Sigmoid colon (tissue), 7 donors: ENCODE results near the gene ABHD16B. TPM values are rescaled to one million over a fixed set of nuclear protein-coding genes. Genes with fewer than 3 reads are reported as not detected.

Source experiments
- DNase-seq: peaks from one replicate; pipeline ENCODE4 v3.0.0-alpha.2; 2019
- H3K27ac ChIP-seq, 4 donors: fragments of 200-600 bp; sonication (generic); one replicate each; pipeline ENCODE4 v1.5.1; 2016 to 2019; ENCODE audit warnings: mild to moderate bottlenecking in 1 of 4
- H3K27me3 ChIP-seq, 3 donors: fragments of 200-600 bp; sonication (generic); one replicate each; pipeline ENCODE4 v1.5.1; 2019; ENCODE audit warnings: mild to moderate bottlenecking in 1 of 3
- H3K36me3 ChIP-seq, 4 donors: fragments of 200-600 bp; sonication (generic); one replicate each; pipeline ENCODE4 v1.5.1; 2016 to 2019
- H3K4me1 ChIP-seq, 4 donors: fragments of 200-600 bp; sonication (generic); one replicate each; pipeline ENCODE4 v1.5.1; 2017 to 2019
- H3K4me3 ChIP-seq, 4 donors: fragments of 200-600 bp; sonication (generic); one replicate each; pipeline ENCODE4 v1.5.1; 2017 to 2019; ENCODE audit warnings: mild to moderate bottlenecking in 2 of 4, moderate library complexity in 1 of 4
- H3K9me3 ChIP-seq, 4 donors: fragments of 200-600 bp in 3 of 4; sonication (generic) in 3 of 4; one replicate each; pipeline versions ENCODE4 v1.5.1 to v1.6.1; 2013 to 2019
- EP300 ChIP-seq, 4 donors: sonication (generic); formaldehyde crosslinking; IDR thresholded peaks; one replicate each; pipeline ENCODE4 v1.6.1; 2017; ENCODE audit warnings: antibody characterized with exemption in 4 of 4
- POLR2A ChIP-seq, 2 donors: fragments of 450-650 bp; IDR thresholded peaks; one replicate each; pipeline ENCODE4 v1.6.1; 2016; ENCODE audit warnings: antibody characterized with exemption in 2 of 2, mild to moderate bottlenecking in 2 of 2, moderate library complexity in 2 of 2
- POLR2AphosphoS5 ChIP-seq, 4 donors: sonication (generic); formaldehyde crosslinking; IDR thresholded peaks; one replicate each; pipeline ENCODE4 v1.6.1; 2017; ENCODE audit warnings: antibody characterized with exemption in 4 of 4
- WGBS, 2 donors: extraction: QIAGEN DNeasy Blood & Tissue Kit; methylation state at CpG; one replicate each; pipeline ENCODE4 v1.1.7; 2013; 5-methylcytosine and 5-hydroxymethylcytosine counted together
- intact Hi-C: fragments of 100-400 bp; cut with DNase I; formaldehyde crosslinking; loops from one replicate; pipeline ENCODE4 v1.15.1; 2023
- polyA plus RNA-seq, 3 donors: library from polyadenylated mRNA; stranded (reverse); fragments of 200-250 nt; gene quantifications; one replicate each; pipeline ENCODE4 v1.2.3, GENCODE V29; 2013
- total RNA-seq, 4 donors: library from RNA; depleted of rRNA; stranded (reverse); fragments of >200 nt; gene quantifications; one replicate each; pipeline ENCODE4 v1.1.0, GENCODE V29; 2016
- TF ChIP-seq, protein P1 (sequence below), 4 experiments: fragments of 450-650 bp in 3 of 4; fragments of 200-600 bp in 1 of 4; IDR thresholded peaks; one replicate each; pipeline ENCODE4 v1.5.1; 2016 to 2019; ENCODE audit warnings: antibody characterized with exemption in 4 of 4, mild to moderate bottlenecking in 3 of 4, moderate library complexity in 2 of 4
- donor health status: healthy with polysubstance abuse.
- donor health status: Bipolar disorder and iron deficiency.
- donor health status: healthy.

Gene ABHD16B
- total and polyA plus RNA-seq, 7 donors, result 0.44 TPM; not detected in 6

DNA sequence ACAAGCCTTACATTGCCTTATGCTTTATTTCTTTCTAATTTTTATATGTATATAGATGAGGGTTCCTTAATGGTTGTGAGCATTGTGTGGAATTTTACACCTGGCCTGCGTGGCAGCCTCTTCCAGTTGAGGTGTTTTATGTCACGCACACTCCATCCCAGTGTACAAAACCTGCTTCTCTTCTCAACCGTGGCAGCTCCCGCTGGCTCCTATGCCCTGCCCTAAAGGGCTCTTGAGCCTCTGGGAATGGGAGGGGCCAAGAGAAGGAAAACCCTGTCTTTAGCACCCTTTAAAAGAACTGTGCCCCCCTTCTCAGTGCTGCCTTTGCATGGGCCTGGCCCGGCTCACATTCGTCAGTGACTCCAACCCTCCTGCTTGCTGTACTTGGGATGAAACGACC is 29.3 kb downstream of the ABHD16B start:
- no peaks in the 10 kb centered on the region for H3K27me3 ChIP-seq
- no peaks in the 10 kb centered on the region for H3K9me3 ChIP-seq
- peaks cover 0 to 10% (median 7%) of the 10 kb centered on the region in 4 donors for H3K4me1 ChIP-seq
- no peak overlapping the region for H3K27ac ChIP-seq
- WGBS, 2 donors, result 82 to 85% methylated on average over 7 of the region's 7 CpGs
- H3K36me3 ChIP-seq, result peaks cover 5 to 60% (median 41%) of the 10 kb centered on the region in 4 donors
- no peak overlapping the region for H3K4me3 ChIP-seq
- TF ChIP-seq POLR2AphosphoS5 (IDR thresholded peaks at IDR 0.05), result no peak
- no peak for TF ChIP-seq EP300 (IDR thresholded peaks at IDR 0.05)
- TF ChIP-seq POLR2A (IDR thresholded peaks at IDR 0.05), result no peak
- TF ChIP-seq, protein P1, sequence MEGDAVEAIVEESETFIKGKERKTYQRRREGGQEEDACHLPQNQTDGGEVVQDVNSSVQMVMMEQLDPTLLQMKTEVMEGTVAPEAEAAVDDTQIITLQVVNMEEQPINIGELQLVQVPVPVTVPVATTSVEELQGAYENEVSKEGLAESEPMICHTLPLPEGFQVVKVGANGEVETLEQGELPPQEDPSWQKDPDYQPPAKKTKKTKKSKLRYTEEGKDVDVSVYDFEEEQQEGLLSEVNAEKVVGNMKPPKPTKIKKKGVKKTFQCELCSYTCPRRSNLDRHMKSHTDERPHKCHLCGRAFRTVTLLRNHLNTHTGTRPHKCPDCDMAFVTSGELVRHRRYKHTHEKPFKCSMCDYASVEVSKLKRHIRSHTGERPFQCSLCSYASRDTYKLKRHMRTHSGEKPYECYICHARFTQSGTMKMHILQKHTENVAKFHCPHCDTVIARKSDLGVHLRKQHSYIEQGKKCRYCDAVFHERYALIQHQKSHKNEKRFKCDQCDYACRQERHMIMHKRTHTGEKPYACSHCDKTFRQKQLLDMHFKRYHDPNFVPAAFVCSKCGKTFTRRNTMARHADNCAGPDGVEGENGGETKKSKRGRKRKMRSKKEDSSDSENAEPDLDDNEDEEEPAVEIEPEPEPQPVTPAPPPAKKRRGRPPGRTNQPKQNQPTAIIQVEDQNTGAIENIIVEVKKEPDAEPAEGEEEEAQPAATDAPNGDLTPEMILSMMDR (IDR thresholded peaks at IDR 0.05), result no peak
- no peak for DNase-seq
- intact Hi-C loops, result no loop called here

DNA sequence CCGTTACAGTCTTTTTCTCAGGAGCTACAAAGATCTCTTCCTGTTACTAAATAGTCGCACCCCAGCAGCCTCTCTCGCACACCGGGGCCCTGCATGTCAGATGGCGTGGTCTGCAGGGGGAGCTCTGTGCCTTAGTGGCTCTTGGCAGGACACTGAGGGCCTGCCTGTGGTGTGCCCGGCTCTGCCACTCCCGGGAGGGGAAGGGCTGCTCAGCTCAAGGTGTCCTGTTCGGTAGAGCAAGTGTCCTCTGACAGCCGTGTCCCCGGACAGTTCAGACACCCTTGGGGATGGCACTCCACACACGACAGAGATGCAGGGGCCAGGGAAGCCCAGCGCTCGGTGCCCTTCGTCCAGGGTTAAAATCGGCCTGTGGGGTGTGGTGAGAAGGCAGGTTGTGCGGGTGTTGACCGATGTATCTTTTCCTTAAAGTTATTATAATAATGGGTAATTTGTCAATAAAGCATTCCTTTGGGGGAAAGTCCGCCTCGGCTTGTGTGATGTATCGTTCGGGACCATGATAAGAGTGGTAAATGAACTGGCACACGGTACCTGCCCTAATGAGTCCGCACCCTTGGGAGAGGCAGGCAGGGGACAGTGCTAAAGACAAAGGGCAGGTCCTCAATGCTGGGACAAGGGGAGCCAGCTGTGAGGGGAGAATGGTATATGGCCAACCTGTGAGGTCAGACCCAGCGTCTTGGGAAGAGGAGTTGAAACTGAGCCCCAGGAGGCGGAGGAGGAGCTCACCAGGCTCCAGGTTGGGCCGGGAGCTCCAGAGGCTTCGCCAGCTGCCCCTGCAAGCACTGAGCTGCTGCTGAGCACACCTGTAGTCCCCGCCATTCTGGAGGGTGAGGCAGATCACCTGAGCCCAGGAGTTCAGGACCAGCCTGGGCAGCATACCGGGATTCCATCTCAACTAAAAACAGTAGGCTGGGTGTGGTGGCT is 30.0 kb downstream of the ABHD16B start:
- Histone ChIP-seq H3K4me3 (no peak overlapping the region), H3K27me3 (no peaks in the 10 kb centered on the region), H3K4me1 (peaks cover 0 to 16% (median 14%) of the 10 kb centered on the region in 4 donors), H3K27ac (no peak overlapping the region), H3K36me3 (peaks cover 5 to 54% (median 40%) of the 10 kb centered on the region in 4 donors), H3K9me3 (no peaks in the 10 kb centered on the region)
- DNase-seq, result no peak
- 85 to 91% methylated on average over 29 of the region's 29 CpGs for WGBS, 2 donors
- TF ChIP-seq POLR2A (IDR thresholded peaks at IDR 0.05), result no peak
- no peak for TF ChIP-seq POLR2AphosphoS5 (IDR thresholded peaks at IDR 0.05)
- TF ChIP-seq, protein P1 (IDR thresholded peaks at IDR 0.05), result no peak
- TF ChIP-seq EP300 (IDR thresholded peaks at IDR 0.05), result no peak
- intact Hi-C loops, result no loop called here

DNA sequence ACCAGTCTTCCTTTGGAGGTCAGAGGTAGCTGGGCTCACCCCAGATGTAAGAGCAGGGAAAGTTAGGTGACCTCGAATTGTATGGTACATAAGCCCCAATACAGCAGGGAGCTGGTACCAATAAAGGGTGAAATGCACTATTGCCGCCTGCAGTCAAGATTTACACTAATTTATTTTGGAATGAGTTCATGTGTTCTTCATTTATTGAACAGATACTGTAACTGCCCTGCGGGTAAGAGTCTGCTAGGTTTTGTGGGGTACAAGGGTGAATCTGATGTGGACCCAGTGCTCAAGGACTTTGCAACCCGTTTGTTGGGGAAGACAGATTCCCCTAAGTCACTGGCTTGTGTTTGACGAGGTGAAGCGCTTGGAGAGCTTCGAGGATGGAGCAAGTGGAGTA is 31.1 kb downstream of the ABHD16B start:
- H3K4me3 ChIP-seq, result no peak overlapping the region
- H3K9me3 ChIP-seq, result no peaks in the 10 kb centered on the region
- TF ChIP-seq, protein P1 (IDR thresholded peaks at IDR 0.05), result no peak
- TF ChIP-seq EP300 (IDR thresholded peaks at IDR 0.05) (no peak), POLR2A (IDR thresholded peaks at IDR 0.05) (no peak), POLR2AphosphoS5 (IDR thresholded peaks at IDR 0.05) (no peak)
- DNase-seq, result no peak
- H3K4me1 ChIP-seq, result peaks cover 0 to 27% (median 25%) of the 10 kb centered on the region in 4 donors
- H3K27ac ChIP-seq, result no peak overlapping the region
- 90 to 91% methylated on average over 7 of the region's 7 CpGs for WGBS, 2 donors
- peaks cover 4 to 46% (median 35%) of the 10 kb centered on the region in 4 donors for H3K36me3 ChIP-seq
- H3K27me3 ChIP-seq, result no peaks in the 10 kb centered on the region
- intact Hi-C loops, result no loop called here

DNA sequence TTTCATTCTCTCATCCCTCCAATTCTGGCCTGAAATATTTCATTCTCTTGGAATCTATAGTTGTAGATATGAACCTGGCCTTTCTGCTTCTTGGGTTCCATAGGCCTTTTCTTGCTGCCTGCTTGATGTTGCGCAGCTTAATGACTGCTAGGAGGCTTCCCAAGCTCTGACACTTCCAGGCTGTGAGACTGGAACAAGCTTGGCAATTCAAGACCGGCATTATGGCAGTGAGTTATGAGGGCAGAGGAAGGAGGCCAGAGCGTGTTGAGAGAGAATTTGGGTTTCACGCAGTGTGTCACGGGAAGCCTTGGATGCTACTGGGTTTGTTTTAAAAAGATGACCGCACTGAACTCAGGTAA is 32.7 kb downstream of the ABHD16B start:
- Histone ChIP-seq H3K36me3 (peaks cover 0 to 30% (median 25%) of the 10 kb centered on the region in 4 donors), H3K27me3 (no peaks in the 10 kb centered on the region), H3K27ac (peak overlapping the region; percentile 76 to 87 (median 79)), H3K9me3 (no peaks in the 10 kb centered on the region), H3K4me1 (peaks cover 0 to 35% (median 31%) of the 10 kb centered on the region in 4 donors), H3K4me3 (peak overlapping the region in 3 of 4 donors; percentile 59 to 69 (median 66))
- TF ChIP-seq, protein P1 (IDR thresholded peaks at IDR 0.05), result no peak
- no peak for TF ChIP-seq POLR2A (IDR thresholded peaks at IDR 0.05)
- no peak for TF ChIP-seq EP300 (IDR thresholded peaks at IDR 0.05)
- TF ChIP-seq POLR2AphosphoS5 (IDR thresholded peaks at IDR 0.05), result no peak
- DNase-seq, result no peak
- WGBS, 2 donors, result 15 to 36% methylated on average over 6 of the region's 6 CpGs
- intact Hi-C loops, result loop anchor here (2.0 kb wide), 1 partner anchor 29 kb away; the partner anchor contains the start of gene TPD52L2
